Right cardiac atrium (tissue), 5 donors: ENCODE measurements around the gene SEPTIN10. TPM values are rescaled to one million over a fixed set of nuclear protein-coding genes. Genes with fewer than 3 reads are reported as not detected.

ENCODE experiments used
- polyA plus RNA-seq: library from polyadenylated mRNA; stranded (reverse); fragments of 200-250 nt; gene quantifications from one replicate; pipeline ENCODE4 v1.2.3, GENCODE V29; 2013
- total RNA-seq, 4 donors: library from RNA; stranded (reverse); fragmentation: NEBNext Ultra II Directional; extraction: Animal tissue kit (Norgen Biotek cat#: 25700); gene quantifications; one replicate each; pipeline ENCODE4 v1.2.1, GENCODE V29; 2021
- donor health status: healthy with polysubstance abuse.
- donor health status: DM: no; HTN: yes; CAD: no.
- donor health status: DM: no; HTN: no; CAD: no.
- donor health status: DM: no; HTN: yes; CAD: no; lungs with severe emphysema.
- donor health status: DM: yes; HTN: yes; CAD: no.

SEPTIN10 gene
- total and polyA plus RNA-seq, 5 donors, result 27.9 to 63.0 (median 61.4) TPM

Other genes starting within 250 kb of the SEPTIN10 start
- 1 to 10 TPM; 2.1 to 3.5 (median 3.0) TPM for gene SOWAHC, start 398 bp upstream of the SEPTIN10 start, total RNA-seq
- gene SOWAHC, start 398 bp upstream of the SEPTIN10 start, polyA plus RNA-seq, result 1.5 TPM
- gene RGPD5, start 180.3 kb upstream of the SEPTIN10 start, total RNA-seq, result 10 to 100 TPM; 27.9 to 48.3 (median 44.3) TPM
- 8.9 TPM for gene RGPD5, start 180.3 kb upstream of the SEPTIN10 start, polyA plus RNA-seq